Heart left ventricle (tissue), 13 donors: ENCODE results near the gene RASL10A.

ENCODE experiments used
- POLR2A ChIP-seq, 2 donors: fragments of 450-650 bp; IDR thresholded peaks; one replicate each; pipeline ENCODE4 v1.6.1; 2017; ENCODE audit warnings: antibody characterized with exemption in 2 of 2, mild to moderate bottlenecking in 2 of 2, moderate library complexity in 2 of 2
- TF ChIP-seq, protein P1 (sequence below), 12 donors: fragments of 200-600 bp; sonication (generic) in 4 of 12; IDR thresholded peaks; one replicate each; pipeline versions ENCODE4 v1.5.0 to v1.8.0; 2018 to 2022; ENCODE audit warnings: antibody characterized with exemption in 12 of 12, mild to moderate bottlenecking in 5 of 12
- donor health status: ischemic (EF 13 %, LVEDD 7.1; RV severe dilation, severe dysfunction).
- donor health status: DM: no; HTN: yes; CAD: no.
- donor health status: DM: no; HTN: no; CAD: no.
- donor health status: ischemic (EF 25% LVEDD 6.9; RV normal size, moderate dysfunction).
- donor health status: ischemic (EF 25% LVEDD 5.7; RV mildly dilated, moderate dysfunction).
- donor health status: ischemic (EF 35%, LVEDD 5.7; RV mildly dilated, moderate dysfunction).
- donor health status: nonischemic (EF 11% LVEDD 7.7; RV severe dilation, severe dysfunction).
- donor health status: DM: yes; HTN: yes; CAD: no.
- donor health status: PGD.
- donor health status: ischemic (EF 29% LVEDD 5.4; RV normal size, mild dysfunction).
- donor health status: nonischemic (EF 23%, LVEDD 6.1; RV moderate dilation, normal function).

- TF ChIP-seq, protein P1, sequence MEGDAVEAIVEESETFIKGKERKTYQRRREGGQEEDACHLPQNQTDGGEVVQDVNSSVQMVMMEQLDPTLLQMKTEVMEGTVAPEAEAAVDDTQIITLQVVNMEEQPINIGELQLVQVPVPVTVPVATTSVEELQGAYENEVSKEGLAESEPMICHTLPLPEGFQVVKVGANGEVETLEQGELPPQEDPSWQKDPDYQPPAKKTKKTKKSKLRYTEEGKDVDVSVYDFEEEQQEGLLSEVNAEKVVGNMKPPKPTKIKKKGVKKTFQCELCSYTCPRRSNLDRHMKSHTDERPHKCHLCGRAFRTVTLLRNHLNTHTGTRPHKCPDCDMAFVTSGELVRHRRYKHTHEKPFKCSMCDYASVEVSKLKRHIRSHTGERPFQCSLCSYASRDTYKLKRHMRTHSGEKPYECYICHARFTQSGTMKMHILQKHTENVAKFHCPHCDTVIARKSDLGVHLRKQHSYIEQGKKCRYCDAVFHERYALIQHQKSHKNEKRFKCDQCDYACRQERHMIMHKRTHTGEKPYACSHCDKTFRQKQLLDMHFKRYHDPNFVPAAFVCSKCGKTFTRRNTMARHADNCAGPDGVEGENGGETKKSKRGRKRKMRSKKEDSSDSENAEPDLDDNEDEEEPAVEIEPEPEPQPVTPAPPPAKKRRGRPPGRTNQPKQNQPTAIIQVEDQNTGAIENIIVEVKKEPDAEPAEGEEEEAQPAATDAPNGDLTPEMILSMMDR (IDR thresholded peaks at IDR 0.05), result no peak
- no peak for TF ChIP-seq POLR2A (IDR thresholded peaks at IDR 0.05)
Observed at GRCh38 chr22:29327089-29327764, 11.7 kb upstream of the RASL10A start.
